C4-2B (cell line): Measurements from ENCODE around the gene KLHL15.
"Not testable (repeated sequence)": the region's sequence is repeated elsewhere in the genome, so short reads cannot be mapped to it uniquely, and the experiment has no call there.

Source experiments
- H3K27ac ChIP-seq: fragments of 450-650 bp; 2 replicates; pipeline ENCODE4 v1.5.1; 2017
- ZFX ChIP-seq: fragments of 450-650 bp; IDR thresholded peaks from 2 replicates; pipeline ENCODE4 v1.6.1; 2017
- TF ChIP-seq, protein P1 (sequence below): fragments of 450-650 bp; conservative IDR thresholded peaks from 2 replicates; pipeline ENCODE4 v1.5.1; 2017; ENCODE audit warnings: mild to moderate bottlenecking

KLHL15 gene, protein sequence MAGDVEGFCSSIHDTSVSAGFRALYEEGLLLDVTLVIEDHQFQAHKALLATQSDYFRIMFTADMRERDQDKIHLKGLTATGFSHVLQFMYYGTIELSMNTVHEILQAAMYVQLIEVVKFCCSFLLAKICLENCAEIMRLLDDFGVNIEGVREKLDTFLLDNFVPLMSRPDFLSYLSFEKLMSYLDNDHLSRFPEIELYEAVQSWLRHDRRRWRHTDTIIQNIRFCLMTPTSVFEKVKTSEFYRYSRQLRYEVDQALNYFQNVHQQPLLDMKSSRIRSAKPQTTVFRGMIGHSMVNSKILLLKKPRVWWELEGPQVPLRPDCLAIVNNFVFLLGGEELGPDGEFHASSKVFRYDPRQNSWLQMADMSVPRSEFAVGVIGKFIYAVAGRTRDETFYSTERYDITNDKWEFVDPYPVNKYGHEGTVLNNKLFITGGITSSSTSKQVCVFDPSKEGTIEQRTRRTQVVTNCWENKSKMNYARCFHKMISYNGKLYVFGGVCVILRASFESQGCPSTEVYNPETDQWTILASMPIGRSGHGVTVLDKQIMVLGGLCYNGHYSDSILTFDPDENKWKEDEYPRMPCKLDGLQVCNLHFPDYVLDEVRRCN

DNA sequence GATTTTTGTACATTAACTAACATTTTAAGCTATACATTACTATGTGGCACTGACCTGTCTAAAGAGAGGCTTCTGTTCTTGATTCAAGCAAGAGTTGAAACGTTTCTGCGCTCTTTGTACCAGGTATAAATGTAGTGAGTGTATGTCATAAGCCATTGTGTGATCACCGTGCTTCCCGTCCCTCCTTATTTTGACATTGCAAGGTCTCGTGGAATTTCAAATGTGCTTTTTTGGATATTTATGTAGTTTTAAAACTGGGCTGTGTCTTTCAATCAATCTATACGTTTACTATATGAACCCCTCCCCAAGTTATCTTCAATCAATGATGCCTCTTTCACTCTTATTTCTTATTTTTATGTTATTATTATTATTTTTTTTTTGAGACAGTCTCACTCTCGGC is at the start of gene KLHL15:
TSS of gene KLHL15 (minus strand) at position 101 of the 400 bp plus-strand sequence. CDS start 20,493 bp downstream, outside the sequence.
- peak within 1 kb of the TSS; percentile 97 for H3K27ac ChIP-seq

DNA sequence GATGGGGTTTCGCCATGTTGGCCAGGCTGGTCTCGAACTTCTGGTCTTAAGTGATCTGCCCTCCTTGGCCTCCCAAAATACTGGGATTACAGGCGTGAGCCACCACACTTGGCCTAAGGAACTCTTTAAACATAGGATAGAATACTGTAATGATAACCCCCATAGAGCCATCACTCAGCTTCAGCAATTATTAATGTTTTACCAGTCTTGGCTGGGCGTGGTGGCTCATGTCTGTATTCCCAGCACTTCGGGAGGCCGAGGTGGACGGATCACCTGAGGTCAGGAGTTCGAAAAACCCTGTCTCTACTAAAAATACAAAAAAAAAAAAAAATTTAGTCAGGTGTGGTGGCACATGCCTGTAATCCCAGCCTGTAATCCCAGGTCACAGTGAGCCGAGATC is 42.9 kb upstream of the KLHL15 start:
- H3K27ac ChIP-seq = no peak overlapping the region
- TF ChIP-seq ZFX = no peak
- TF ChIP-seq, protein P1, sequence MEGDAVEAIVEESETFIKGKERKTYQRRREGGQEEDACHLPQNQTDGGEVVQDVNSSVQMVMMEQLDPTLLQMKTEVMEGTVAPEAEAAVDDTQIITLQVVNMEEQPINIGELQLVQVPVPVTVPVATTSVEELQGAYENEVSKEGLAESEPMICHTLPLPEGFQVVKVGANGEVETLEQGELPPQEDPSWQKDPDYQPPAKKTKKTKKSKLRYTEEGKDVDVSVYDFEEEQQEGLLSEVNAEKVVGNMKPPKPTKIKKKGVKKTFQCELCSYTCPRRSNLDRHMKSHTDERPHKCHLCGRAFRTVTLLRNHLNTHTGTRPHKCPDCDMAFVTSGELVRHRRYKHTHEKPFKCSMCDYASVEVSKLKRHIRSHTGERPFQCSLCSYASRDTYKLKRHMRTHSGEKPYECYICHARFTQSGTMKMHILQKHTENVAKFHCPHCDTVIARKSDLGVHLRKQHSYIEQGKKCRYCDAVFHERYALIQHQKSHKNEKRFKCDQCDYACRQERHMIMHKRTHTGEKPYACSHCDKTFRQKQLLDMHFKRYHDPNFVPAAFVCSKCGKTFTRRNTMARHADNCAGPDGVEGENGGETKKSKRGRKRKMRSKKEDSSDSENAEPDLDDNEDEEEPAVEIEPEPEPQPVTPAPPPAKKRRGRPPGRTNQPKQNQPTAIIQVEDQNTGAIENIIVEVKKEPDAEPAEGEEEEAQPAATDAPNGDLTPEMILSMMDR = no peak

More for the DNA sequence above, at the start of gene KLHL15:
- TF ChIP-seq, protein P1 = no peak
- no peak for TF ChIP-seq ZFX

DNA sequence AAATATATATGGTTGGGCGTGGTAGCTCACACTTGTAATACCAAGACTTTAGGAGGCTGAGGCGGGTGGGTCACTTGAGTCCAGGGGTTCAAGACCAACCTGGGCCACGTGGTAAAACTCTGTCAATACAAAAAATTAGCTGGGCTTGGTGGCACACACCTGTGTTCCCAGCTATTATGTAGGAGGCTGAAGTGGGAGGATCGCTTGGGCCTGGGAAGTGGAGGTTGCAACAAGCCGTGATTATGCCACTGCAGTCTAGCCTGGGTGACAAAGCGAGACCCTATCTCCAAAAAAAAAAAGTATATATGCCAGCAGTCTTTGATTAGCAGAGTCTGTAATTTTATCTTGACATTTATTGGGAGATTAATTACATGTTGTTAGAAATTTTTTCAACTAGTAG is 36.5 kb upstream of the KLHL15 start:
- H3K27ac ChIP-seq = no peak overlapping the region
- TF ChIP-seq ZFX = no peak
- TF ChIP-seq, protein P1 = no peak

DNA sequence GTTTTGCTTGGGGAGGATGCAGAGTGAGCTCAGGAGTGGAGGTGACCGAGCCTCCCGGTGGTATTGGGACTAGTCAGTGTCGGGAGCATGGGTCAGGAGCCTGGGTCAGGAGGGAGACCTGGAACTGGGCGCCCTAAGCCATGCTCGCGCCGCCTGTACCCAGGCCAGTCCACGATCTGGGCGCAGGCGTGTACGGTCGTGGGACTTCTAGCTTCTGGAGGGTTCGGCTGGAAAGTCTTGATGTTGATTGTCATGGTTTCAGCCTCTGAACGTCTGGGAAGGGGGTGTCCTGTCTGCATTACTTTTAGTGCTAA is 28.0 kb upstream of the KLHL15 start:
- peak overlapping the region; percentile 91 for H3K27ac ChIP-seq
- no peak for TF ChIP-seq ZFX
- TF ChIP-seq, protein P1 = no peak

DNA sequence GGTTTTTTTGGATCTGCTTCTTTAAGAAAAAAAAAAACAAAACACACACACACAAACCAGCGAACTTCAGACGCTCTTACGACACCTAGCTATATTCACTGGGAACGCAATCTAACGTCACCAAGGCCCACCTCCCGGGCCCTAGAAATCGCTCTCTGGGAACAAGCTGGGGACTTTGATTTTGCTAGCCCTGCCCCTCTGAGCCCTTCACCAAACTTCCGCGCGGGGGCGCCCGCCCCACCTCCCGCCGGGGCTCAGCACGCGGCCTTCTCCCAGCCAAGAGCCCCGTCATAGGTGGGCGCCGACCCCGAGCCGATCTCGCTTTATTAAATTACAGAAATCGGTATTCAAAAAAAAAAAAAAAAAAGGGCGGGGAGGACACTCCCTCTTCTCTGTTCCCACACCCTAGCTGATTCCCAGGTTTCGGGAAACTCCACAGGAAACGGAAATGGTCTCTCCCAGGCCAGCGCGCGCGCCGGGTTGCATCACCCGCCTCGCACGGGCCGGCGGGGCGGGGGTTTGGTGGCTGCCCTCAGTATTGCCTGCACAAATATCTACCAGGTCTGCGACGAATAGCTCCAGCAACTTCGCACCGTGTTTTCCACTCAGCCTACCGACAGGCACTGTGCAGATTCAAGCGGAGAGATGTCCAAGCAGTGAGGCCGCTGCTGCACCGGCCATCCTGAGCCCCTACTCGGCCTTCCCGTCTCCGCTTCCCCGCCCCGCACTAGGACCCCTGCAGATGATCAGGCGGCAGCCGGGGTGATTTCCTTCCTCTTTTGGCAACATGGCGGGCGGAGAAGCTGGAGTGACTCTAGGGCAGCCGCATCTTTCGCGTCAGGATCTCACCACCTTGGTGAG is 27.4 kb upstream of the KLHL15 start, which contains the start of gene EIF2S3:
TSS of gene EIF2S3 (plus strand) at position 775 of the 861 bp plus-strand sequence. CDS start at position 788, 13 bp downstream.
- H3K27ac ChIP-seq = peak within 1 kb of the TSS; percentile 91
- TF ChIP-seq, protein P1 = peak; percentile 85
- no peak for TF ChIP-seq ZFX

DNA sequence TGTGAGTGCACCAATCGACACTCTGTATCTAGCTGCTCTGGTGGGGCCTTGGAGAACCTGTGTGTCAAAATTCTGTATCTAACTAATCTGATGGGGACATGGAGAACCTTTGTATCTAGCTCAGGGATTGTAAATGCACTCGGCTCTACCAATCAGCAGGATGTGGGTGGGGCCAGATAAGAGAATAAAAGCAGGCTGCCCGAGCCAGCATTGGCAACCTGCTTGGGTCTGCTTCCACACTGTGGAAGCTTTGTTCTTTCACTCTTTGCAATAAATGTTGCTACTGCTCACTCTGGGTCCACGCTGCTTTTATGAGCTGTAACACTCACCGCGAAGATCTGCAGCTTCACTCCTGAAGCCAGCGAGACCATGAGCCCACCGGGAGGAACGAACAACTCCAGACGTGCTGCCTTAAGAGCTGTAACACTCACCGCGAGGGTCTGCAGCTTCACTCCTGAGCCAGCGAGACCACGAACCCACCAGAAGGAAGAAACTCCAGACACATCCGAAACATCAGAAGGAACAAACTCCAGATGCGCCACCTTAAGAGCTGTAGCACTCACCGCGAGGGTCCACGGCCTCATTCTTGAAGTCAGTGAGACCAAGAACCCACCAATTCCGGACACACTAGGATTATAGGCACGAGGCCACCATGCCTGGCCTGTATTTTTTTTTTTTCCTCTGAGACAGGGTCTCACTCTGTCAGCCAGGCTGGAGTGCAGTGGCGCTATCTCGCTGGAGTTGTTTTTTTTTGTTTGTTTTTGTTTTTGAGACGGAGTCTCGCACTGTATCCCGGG is 23.7 kb upstream of the KLHL15 start:
- not testable (repeated sequence) for H3K27ac ChIP-seq

DNA sequence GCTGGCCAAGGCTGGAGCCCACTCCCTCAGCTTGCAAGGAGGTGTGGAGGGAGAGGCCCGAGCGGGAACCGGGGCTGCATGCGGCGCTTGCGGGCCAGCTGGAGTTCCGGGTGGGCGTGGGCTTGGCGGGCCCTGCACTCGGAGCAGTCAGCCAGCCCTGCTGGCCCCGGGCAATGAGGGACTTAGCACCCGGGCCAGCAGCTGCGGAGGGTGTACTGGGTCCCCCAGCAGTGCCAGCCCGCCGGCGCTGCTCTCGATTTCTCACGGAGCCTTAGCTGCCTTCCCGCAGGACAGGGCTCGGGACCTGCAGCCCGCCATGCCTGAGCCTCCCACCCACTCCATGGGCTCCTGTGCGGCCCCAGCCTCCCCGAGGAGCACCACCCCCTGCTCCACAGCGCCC is 22.7 kb upstream of the KLHL15 start:
- not testable (repeated sequence) for H3K27ac ChIP-seq

DNA sequence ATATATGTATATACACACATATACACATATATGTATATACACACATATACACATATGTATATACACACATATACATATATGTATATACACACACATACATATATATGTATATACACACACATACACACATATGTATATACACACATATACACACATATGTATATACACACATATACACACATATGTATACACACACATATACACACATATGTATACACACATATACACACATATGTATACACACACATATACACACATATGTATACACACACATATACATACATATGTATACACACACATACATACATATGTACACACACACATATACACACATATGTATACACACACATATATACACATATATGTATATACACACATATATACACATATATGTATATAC is 19.1 kb upstream of the KLHL15 start:
- not testable (repeated sequence) for H3K27ac ChIP-seq
